Measurements from ENCODE around the gene EHBP1. TPM values are rescaled to one million over a fixed set of nuclear protein-coding genes. Genes with fewer than 3 reads are reported as not detected.

EHBP1 gene
- polyA plus RNA-seq, 3 donors = 4.2 to 6.1 (median 6.0) TPM

- Mint-ChIP-seq H3K4me3 (no peak overlapping the region), H3K36me3 (peaks cover 5 to 16% of the 10 kb centered on the region in 2 donors), H3K9me3 (peaks cover 5 to 12% (median 8%) of the 10 kb centered on the region in 7 donors), H3K27ac (no peak overlapping the region), H3K27me3 (ENCODE audit: low read depth in 3 of 3) (no peaks in the 10 kb centered on the region), H3K4me1 (peaks cover 9% of the 10 kb centered on the region)
- Histone ChIP-seq H3K27me3 (ENCODE audit: control insufficient read depth in 2 of 2, insufficient read depth in 2 of 2, low read length in 2 of 2) (no peaks in the 10 kb centered on the region), H2AFZ (ENCODE audit: insufficient read depth, low read depth, low read length, poor library complexity, severe bottlenecking) (no peak overlapping the region), H3K9me3 (replicated peaks in 1 of 2; ENCODE audit: control insufficient read depth in 1 of 2, insufficient read depth in 1 of 2, low read length in 2 of 2) (peaks cover 5 to 9% of the 10 kb centered on the region in 2 donors), H3K79me2 (ENCODE audit: insufficient read depth, low read length) (no peaks in the 10 kb centered on the region), H3K27ac (ENCODE audit: low read depth in 1 of 2, low read length in 2 of 2) (no peak overlapping the region), H3K9ac (ENCODE audit: insufficient read depth, low read length, poor library complexity, severe bottlenecking) (no peak overlapping the region), H3K4me1 (ENCODE audit: control insufficient read depth in 1 of 2, insufficient read depth in 2 of 2, low read length in 2 of 2) (no peaks in the 10 kb centered on the region), H3K4me2 (replicated peaks; ENCODE audit: extremely low read depth, low read length, poor library complexity, severe bottlenecking) (no peak overlapping the region), H3K36me3 (replicated peaks in 1 of 2; ENCODE audit: control insufficient read depth in 1 of 2, insufficient read depth in 2 of 2, low read length in 2 of 2) (no peaks in the 10 kb centered on the region), H4K20me1 (ENCODE audit: insufficient read depth, low read length) (no peaks in the 10 kb centered on the region), H3K4me3 (replicated peaks in 1 of 3; ENCODE audit: low read depth in 2 of 3, low read length in 3 of 3) (no peak overlapping the region)
- WGBS (ENCODE audit: insufficient coverage) = 94% methylated on average over 2 of the region's 3 CpGs
- TF ChIP-seq CTCF (IDR thresholded peaks at IDR 0.05) = no peak
- intact Hi-C loops (cut with micrococcal nuclease) = no loop called here
- no peak for DNase-seq
Observed at GRCh38 chr2:62785216-62785615, 79.7 kb downstream of the EHBP1 start.

- no CpG with 5 or more reads among the region's 4 CpGs for WGBS (ENCODE audit: insufficient coverage)
- DNase-seq = peak in 2 of 3 donors; percentile 2 to 4
- H3K27ac Mint-ChIP-seq = peak overlapping the region in 2 of 7 donors; percentile 20 to 47
Observed at GRCh38 chr2:62785810-62786597, 80.5 kb downstream of the EHBP1 start.

More at GRCh38 chr2:62785810-62786597, 80.5 kb downstream of the EHBP1 start:
- peaks cover 9% of the 10 kb centered on the region for H3K4me1 Mint-ChIP-seq
- peaks cover 5 to 9% of the 10 kb centered on the region in 2 donors for H3K9me3 ChIP-seq (replicated peaks in 1 of 2; ENCODE audit: control insufficient read depth in 1 of 2, insufficient read depth in 1 of 2, low read length in 2 of 2)
- no peak overlapping the region for H3K27ac ChIP-seq (ENCODE audit: low read depth in 1 of 2, low read length in 2 of 2)
- no peak overlapping the region for H3K4me2 ChIP-seq (replicated peaks; ENCODE audit: extremely low read depth, low read length, poor library complexity, severe bottlenecking)
- H4K20me1 ChIP-seq (ENCODE audit: insufficient read depth, low read length) = no peaks in the 10 kb centered on the region
- no peaks in the 10 kb centered on the region for H3K27me3 ChIP-seq (ENCODE audit: control insufficient read depth in 2 of 2, insufficient read depth in 2 of 2, low read length in 2 of 2)
- no peak overlapping the region for H3K9ac ChIP-seq (ENCODE audit: insufficient read depth, low read length, poor library complexity, severe bottlenecking)
- TF ChIP-seq CTCF (IDR thresholded peaks at IDR 0.05) = no peak
- peaks cover 5 to 16% of the 10 kb centered on the region in 2 donors for H3K36me3 Mint-ChIP-seq
- no peak overlapping the region for H2AFZ ChIP-seq (ENCODE audit: insufficient read depth, low read depth, low read length, poor library complexity, severe bottlenecking)
- intact Hi-C loops (cut with micrococcal nuclease) = no loop called here
- H3K79me2 ChIP-seq (ENCODE audit: insufficient read depth, low read length) = no peaks in the 10 kb centered on the region
- no peaks in the 10 kb centered on the region for H3K27me3 Mint-ChIP-seq (ENCODE audit: low read depth in 3 of 3)
- no peak overlapping the region for H3K4me3 Mint-ChIP-seq
- H3K9me3 Mint-ChIP-seq = peaks cover 5 to 12% (median 8%) of the 10 kb centered on the region in 7 donors
- no peaks in the 10 kb centered on the region for H3K4me1 ChIP-seq (ENCODE audit: control insufficient read depth in 1 of 2, insufficient read depth in 2 of 2, low read length in 2 of 2)
- no peak overlapping the region for H3K4me3 ChIP-seq (replicated peaks in 1 of 3; ENCODE audit: low read depth in 2 of 3, low read length in 3 of 3)
- no peaks in the 10 kb centered on the region for H3K36me3 ChIP-seq (replicated peaks in 1 of 2; ENCODE audit: control insufficient read depth in 1 of 2, insufficient read depth in 2 of 2, low read length in 2 of 2)

Measured in CD14-positive monocyte (primary cell).